Neural crest cell (in vitro differentiated cells): ENCODE data around the gene TSPAN32. TPM values are rescaled to one million over a fixed set of nuclear protein-coding genes. Genes with fewer than 3 reads are reported as not detected.
A peak's percentile ranks its signal among the peaks of the same experiment; 100 is the strongest.
"Not testable (repeated sequence)": the region's sequence is repeated elsewhere in the genome, so short reads cannot be mapped to it uniquely, and the experiment has no call there.

Experiments
- DNase-seq: peaks from one replicate; pipeline ENCODE4 v3.0.0; 2021; ENCODE audit warnings: low read depth, mixed read lengths, low spot score
- H3K27ac Mint-ChIP-seq: one replicate; pipeline ENCODE4 v1.8.0; 2021; ENCODE audit warnings: mild to moderate bottlenecking, mixed read lengths; ENCODE audit not compliant: unreplicated experiment
- H3K27me3 Mint-ChIP-seq: 2 replicates; pipeline ENCODE4 v1.8.0; 2021; ENCODE audit warnings: low read depth, mild to moderate bottlenecking, mixed read lengths
- H3K36me3 Mint-ChIP-seq: 2 replicates; pipeline ENCODE4 v1.8.0; 2021; ENCODE audit warnings: low read depth, mild to moderate bottlenecking, mixed read lengths
- H3K4me1 Mint-ChIP-seq: 2 replicates; pipeline ENCODE4 v1.8.0; 2021; ENCODE audit warnings: mixed read lengths
- H3K4me3 Mint-ChIP-seq: one replicate; pipeline ENCODE4 v1.8.0; 2021; ENCODE audit warnings: mild to moderate bottlenecking, mixed read lengths
- H3K9me3 Mint-ChIP-seq: 2 replicates; pipeline ENCODE4 v1.8.0; 2021; ENCODE audit warnings: mixed read lengths
- total RNA-seq: library from RNA; stranded (reverse); gene quantifications from 2 replicates; pipeline ENCODE4 v1.2.1, GENCODE V29; 2021
- TF ChIP-seq, protein P1 (sequence below): fragments of 200-600 bp; sonication (generic); conservative IDR thresholded peaks from 2 replicates; pipeline ENCODE4 v1.5.0; 2021; ENCODE audit warnings: antibody characterized with exemption, mild to moderate bottlenecking

Gene TSPAN32
- total RNA-seq, 1 donor from 2014 or later = not detected

DNA sequence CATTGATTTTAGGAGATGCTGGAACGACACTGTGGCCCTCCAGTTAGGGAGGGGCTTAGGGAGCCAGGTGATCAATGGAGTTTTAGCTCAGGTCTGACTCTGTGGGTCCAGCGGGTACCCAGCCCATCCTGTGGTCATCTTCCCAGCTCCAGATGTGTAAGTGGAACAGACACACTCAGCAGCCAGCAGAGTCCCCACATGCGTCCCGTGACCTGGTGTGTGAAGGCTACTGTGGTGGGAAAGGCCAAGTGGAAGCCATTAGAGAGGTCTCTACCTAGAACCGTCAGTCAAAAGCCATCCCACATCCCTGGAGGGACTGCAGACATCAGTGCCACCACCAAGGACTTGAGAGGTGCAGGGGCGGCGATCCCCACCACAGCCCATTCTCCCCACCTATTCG lies 55.4 kb downstream of the TSPAN32 start:
- DNase-seq = no peak
- Mint-ChIP-seq H3K4me3 (no peak overlapping the region), H3K4me1 (no peaks in the 10 kb centered on the region), H3K27me3 (no peaks in the 10 kb centered on the region), H3K9me3 (peaks cover 4% of the 10 kb centered on the region), H3K36me3 (no peaks in the 10 kb centered on the region), H3K27ac (no peak overlapping the region)
- TF ChIP-seq, protein P1, sequence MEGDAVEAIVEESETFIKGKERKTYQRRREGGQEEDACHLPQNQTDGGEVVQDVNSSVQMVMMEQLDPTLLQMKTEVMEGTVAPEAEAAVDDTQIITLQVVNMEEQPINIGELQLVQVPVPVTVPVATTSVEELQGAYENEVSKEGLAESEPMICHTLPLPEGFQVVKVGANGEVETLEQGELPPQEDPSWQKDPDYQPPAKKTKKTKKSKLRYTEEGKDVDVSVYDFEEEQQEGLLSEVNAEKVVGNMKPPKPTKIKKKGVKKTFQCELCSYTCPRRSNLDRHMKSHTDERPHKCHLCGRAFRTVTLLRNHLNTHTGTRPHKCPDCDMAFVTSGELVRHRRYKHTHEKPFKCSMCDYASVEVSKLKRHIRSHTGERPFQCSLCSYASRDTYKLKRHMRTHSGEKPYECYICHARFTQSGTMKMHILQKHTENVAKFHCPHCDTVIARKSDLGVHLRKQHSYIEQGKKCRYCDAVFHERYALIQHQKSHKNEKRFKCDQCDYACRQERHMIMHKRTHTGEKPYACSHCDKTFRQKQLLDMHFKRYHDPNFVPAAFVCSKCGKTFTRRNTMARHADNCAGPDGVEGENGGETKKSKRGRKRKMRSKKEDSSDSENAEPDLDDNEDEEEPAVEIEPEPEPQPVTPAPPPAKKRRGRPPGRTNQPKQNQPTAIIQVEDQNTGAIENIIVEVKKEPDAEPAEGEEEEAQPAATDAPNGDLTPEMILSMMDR = no peak

DNA sequence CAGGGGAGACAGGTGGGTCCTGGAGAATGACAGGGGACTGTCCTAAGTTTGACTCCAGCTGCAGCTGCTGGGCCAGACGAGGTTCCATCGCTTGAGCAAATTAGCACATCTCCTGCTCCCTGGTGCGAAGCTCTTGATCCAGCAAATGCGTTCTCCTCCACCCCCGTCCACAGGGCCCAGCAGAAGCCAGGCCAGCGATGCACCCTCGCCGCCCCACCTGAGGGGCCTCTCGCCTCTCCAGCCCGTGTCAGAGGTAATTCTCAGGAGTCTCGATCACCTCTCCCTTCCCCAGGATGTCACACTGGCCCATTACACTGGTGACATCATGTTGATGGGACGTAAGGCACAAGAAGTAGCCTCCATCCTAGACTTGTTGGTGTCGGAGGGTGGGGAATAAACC lies 55.8 kb downstream of the TSPAN32 start:
- not testable (repeated sequence) for H3K4me1 Mint-ChIP-seq, H3K27me3 Mint-ChIP-seq, H3K4me3 Mint-ChIP-seq, DNase-seq, H3K9me3 Mint-ChIP-seq, H3K27ac Mint-ChIP-seq, H3K36me3 Mint-ChIP-seq

DNA sequence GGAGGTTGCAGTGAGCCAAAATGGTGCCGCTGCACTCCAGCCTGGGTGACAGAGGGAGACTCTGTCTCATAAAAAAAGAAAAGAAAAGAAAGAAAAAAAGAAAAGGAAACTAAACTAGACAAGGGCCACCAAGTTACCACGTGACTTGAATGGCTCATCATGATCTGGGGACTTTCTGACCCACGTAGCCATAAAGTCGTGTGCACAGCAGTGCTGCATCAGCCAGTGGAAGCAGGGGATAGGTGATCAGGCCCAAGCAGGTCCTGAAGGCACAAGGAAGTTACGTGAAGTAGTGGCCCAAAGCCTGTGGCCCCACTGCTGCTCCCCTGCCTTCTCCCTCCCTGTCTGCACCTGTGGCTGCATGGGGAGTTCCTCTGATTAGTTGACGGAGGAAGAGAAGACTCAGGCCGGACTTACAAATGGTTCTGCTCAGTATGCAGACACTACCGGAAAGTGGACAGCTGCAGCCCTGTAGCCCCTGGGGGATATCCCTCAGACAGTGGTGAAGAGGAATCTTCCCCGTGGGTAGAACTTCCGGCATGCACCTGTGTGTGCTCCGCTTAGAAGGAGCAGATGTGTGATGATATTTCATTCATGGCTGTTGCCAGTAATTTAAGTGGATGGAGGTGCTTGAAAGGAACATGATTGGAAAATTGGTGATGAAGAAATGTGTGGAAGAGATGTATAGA lies 57.1 kb downstream of the TSPAN32 start:
- peaks cover 4% of the 10 kb centered on the region for H3K9me3 Mint-ChIP-seq
- H3K4me3 Mint-ChIP-seq = no peak overlapping the region

DNA sequence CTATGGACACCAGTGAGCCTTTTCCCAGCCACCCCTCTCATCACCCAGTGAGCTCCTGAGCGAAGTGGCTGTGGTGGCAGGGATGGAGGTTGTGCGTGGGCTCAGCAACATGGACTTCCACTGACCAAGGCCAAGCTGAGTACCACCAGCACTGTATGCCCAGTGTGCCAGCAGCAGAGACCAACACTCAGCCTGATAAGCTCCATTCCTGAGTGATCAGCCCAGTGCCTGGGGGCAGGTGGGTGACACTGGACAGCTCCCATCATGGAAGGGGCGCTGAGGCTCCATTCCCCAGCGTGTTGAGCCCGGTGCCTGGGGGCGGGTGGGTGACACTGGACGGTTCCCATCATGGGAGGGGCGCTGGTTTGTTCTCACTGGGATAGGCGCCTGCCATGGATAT lies 57.7 kb downstream of the TSPAN32 start:
- no peak for DNase-seq
- Mint-ChIP-seq H3K9me3 (peaks cover 4% of the 10 kb centered on the region), H3K27ac (no peak overlapping the region), H3K36me3 (no peaks in the 10 kb centered on the region), H3K4me3 (no peak overlapping the region), H3K4me1 (no peaks in the 10 kb centered on the region), H3K27me3 (no peaks in the 10 kb centered on the region)
- TF ChIP-seq, protein P1 = no peak

More for the DNA sequence above, 57.1 kb downstream of the TSPAN32 start:
- Mint-ChIP-seq H3K4me1 (no peaks in the 10 kb centered on the region), H3K36me3 (no peaks in the 10 kb centered on the region), H3K27me3 (no peaks in the 10 kb centered on the region), H3K27ac (peak overlapping the region; percentile 4)
- TF ChIP-seq, protein P1 = no peak
- DNase-seq = no peak

DNA sequence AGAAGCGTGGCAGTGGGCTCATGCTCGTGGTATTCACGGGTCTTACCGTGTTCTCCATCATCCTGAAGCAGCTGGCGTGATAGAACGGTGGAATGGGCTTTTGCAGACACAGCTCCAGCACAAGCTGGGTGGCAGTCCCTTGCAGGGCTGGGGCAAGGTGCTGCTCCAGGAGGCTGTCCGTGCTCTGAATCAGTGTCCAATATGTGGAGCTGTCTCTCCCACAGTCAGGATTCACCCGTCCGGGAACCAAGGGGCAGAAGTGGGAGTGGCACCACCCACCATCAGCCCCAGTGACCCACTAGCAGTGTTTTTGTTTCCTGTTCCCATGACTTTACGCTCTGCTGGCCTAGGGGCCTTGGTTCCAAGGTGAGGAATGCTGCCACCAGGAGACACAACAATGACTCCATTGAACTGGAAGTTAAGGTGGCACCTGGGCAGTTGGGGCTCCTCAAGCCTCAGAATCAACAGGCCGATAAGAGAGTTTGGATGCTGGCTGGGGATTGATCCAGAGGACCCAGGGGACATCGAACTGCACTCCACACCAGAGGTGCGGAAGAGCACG lies 58.3 kb downstream of the TSPAN32 start:
- Mint-ChIP-seq H3K36me3 (no peaks in the 10 kb centered on the region), H3K27me3 (no peaks in the 10 kb centered on the region), H3K4me3 (no peak overlapping the region), H3K9me3 (peaks cover 4% of the 10 kb centered on the region), H3K4me1 (no peaks in the 10 kb centered on the region), H3K27ac (no peak overlapping the region)
- DNase-seq = no peak
- TF ChIP-seq, protein P1 = no peak

DNA sequence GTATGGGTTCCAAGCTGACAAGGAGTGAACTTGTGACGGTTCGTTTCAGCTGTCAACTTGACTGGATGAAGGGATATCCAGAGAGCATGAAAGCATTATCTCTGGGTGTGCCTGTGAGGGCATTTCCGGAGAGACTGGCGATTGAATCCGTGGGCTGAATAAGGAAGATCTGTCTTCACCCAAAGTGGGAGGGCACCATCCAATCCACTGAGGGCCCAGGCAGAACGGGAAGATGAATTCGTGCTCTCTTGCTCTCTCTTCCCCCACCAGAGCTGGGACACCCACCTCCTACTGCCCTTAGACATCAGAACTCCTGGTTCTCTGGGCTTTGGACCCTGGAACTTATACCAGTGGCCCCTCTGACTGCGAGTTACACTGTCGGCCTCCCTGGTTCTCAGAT lies 59.8 kb downstream of the TSPAN32 start:
- no peaks in the 10 kb centered on the region for H3K36me3 Mint-ChIP-seq
- H3K27me3 Mint-ChIP-seq = no peaks in the 10 kb centered on the region
- H3K9me3 Mint-ChIP-seq = peaks cover 1% of the 10 kb centered on the region
- H3K4me1 Mint-ChIP-seq = no peaks in the 10 kb centered on the region
- H3K4me3 Mint-ChIP-seq = no peak overlapping the region
- DNase-seq = no peak
- TF ChIP-seq, protein P1 = no peak
- no peak overlapping the region for H3K27ac Mint-ChIP-seq
